T-helper 1 cell treated with Interleukin-12 subunit alpha and Interleukin-12 subunit beta and Interleukin-4 antibody, amounts not matched to agents 30 μg/mL and 1 μg/mL, for 36 hours (primary cell): ENCODE measurements around the gene LDLRAD3.

Source experiments
- H3K27ac Mint-ChIP-seq: one replicate; pipeline ENCODE4 v1.8.0; 2021; ENCODE audit warnings: mild to moderate bottlenecking, mixed read lengths
- H3K27me3 Mint-ChIP-seq: one replicate; pipeline ENCODE4 v1.8.0; 2021; ENCODE audit warnings: low read depth, mixed read lengths
- H3K36me3 Mint-ChIP-seq: one replicate; pipeline ENCODE4 v1.8.0; 2021; ENCODE audit warnings: low read depth, mixed read lengths
- H3K4me1 Mint-ChIP-seq: one replicate; pipeline ENCODE4 v1.8.0; 2021; ENCODE audit warnings: low read depth, mixed read lengths
- H3K4me3 Mint-ChIP-seq: one replicate; pipeline ENCODE4 v1.8.0; 2021; ENCODE audit warnings: mild to moderate bottlenecking, moderate library complexity, mixed read lengths
- H3K9me3 Mint-ChIP-seq: one replicate; pipeline ENCODE4 v1.8.0; 2021; ENCODE audit warnings: mixed read lengths

Gene LDLRAD3

GRCh38 chr11:36191941-36192340 lies 248.1 kb downstream of the LDLRAD3 start:
- no peak overlapping the region for H3K27ac Mint-ChIP-seq
- H3K36me3 Mint-ChIP-seq: no peaks in the 10 kb centered on the region
- H3K4me1 Mint-ChIP-seq: no peaks in the 10 kb centered on the region
- no peaks in the 10 kb centered on the region for H3K27me3 Mint-ChIP-seq
- H3K9me3 Mint-ChIP-seq: no peaks in the 10 kb centered on the region
- H3K4me3 Mint-ChIP-seq: no peak overlapping the region

GRCh38 chr11:36192425-36193289 lies 248.8 kb downstream of the LDLRAD3 start:
- H3K4me1 Mint-ChIP-seq: no peaks in the 10 kb centered on the region
- H3K4me3 Mint-ChIP-seq: no peak overlapping the region
- no peaks in the 10 kb centered on the region for H3K36me3 Mint-ChIP-seq
- H3K27ac Mint-ChIP-seq: no peak overlapping the region
- H3K27me3 Mint-ChIP-seq: no peaks in the 10 kb centered on the region
- no peaks in the 10 kb centered on the region for H3K9me3 Mint-ChIP-seq

- Mint-ChIP-seq H3K9me3 (no peaks in the 10 kb centered on the region), H3K36me3 (no peaks in the 10 kb centered on the region), H3K4me1 (no peaks in the 10 kb centered on the region), H3K27ac (no peak overlapping the region), H3K27me3 (no peaks in the 10 kb centered on the region), H3K4me3 (no peak overlapping the region)
Observed at GRCh38 chr11:36193290-36193619, 249.4 kb downstream of the LDLRAD3 start.

- no peak overlapping the region for H3K4me3 Mint-ChIP-seq
- H3K27ac Mint-ChIP-seq: no peak overlapping the region
- no peaks in the 10 kb centered on the region for H3K27me3 Mint-ChIP-seq
- H3K4me1 Mint-ChIP-seq: no peaks in the 10 kb centered on the region
- no peaks in the 10 kb centered on the region for H3K36me3 Mint-ChIP-seq
- H3K9me3 Mint-ChIP-seq: no peaks in the 10 kb centered on the region
Observed at GRCh38 chr11:36193721-36194120, 249.9 kb downstream of the LDLRAD3 start.

- Mint-ChIP-seq H3K36me3 (no peaks in the 10 kb centered on the region), H3K4me3 (no peak overlapping the region), H3K4me1 (no peaks in the 10 kb centered on the region), H3K27me3 (no peaks in the 10 kb centered on the region), H3K27ac (no peak overlapping the region), H3K9me3 (no peaks in the 10 kb centered on the region)
Observed at GRCh38 chr11:36195496-36196354, 251.9 kb downstream of the LDLRAD3 start.

GRCh38 chr11:36196411-36196998 lies 252.6 kb downstream of the LDLRAD3 start:
- Mint-ChIP-seq H3K4me3 (no peak overlapping the region), H3K36me3 (no peaks in the 10 kb centered on the region), H3K27ac (no peak overlapping the region), H3K9me3 (no peaks in the 10 kb centered on the region), H3K27me3 (no peaks in the 10 kb centered on the region), H3K4me1 (no peaks in the 10 kb centered on the region)

- Mint-ChIP-seq H3K36me3 (no peaks in the 10 kb centered on the region), H3K4me1 (no peaks in the 10 kb centered on the region), H3K27me3 (no peaks in the 10 kb centered on the region), H3K27ac (no peak overlapping the region), H3K4me3 (no peak overlapping the region), H3K9me3 (no peaks in the 10 kb centered on the region)
Observed at GRCh38 chr11:36201411-36201810, 257.5 kb downstream of the LDLRAD3 start.

- Mint-ChIP-seq H3K4me3 (no peak overlapping the region), H3K36me3 (no peaks in the 10 kb centered on the region), H3K27ac (no peak overlapping the region), H3K9me3 (no peaks in the 10 kb centered on the region), H3K27me3 (peaks cover 5% of the 10 kb centered on the region), H3K4me1 (no peaks in the 10 kb centered on the region)
Observed at GRCh38 chr11:36205536-36205935, 261.7 kb downstream of the LDLRAD3 start.

- H3K27ac Mint-ChIP-seq: no peak overlapping the region
- no peaks in the 10 kb centered on the region for H3K4me1 Mint-ChIP-seq
- peaks cover 12% of the 10 kb centered on the region for H3K27me3 Mint-ChIP-seq
Observed at GRCh38 chr11:36210529-36210928, 266.7 kb downstream of the LDLRAD3 start.

GRCh38 chr11:36211761-36212430 lies 268.0 kb downstream of the LDLRAD3 start:
- no peaks in the 10 kb centered on the region for H3K36me3 Mint-ChIP-seq
- no peaks in the 10 kb centered on the region for H3K4me1 Mint-ChIP-seq
- H3K27me3 Mint-ChIP-seq: peaks cover 12% of the 10 kb centered on the region
- H3K4me3 Mint-ChIP-seq: no peak overlapping the region
- H3K27ac Mint-ChIP-seq: no peak overlapping the region
- no peaks in the 10 kb centered on the region for H3K9me3 Mint-ChIP-seq

More at GRCh38 chr11:36210529-36210928, 266.7 kb downstream of the LDLRAD3 start:
- Mint-ChIP-seq H3K9me3 (no peaks in the 10 kb centered on the region), H3K4me3 (no peak overlapping the region), H3K36me3 (no peaks in the 10 kb centered on the region)

GRCh38 chr11:36212564-36213392 lies 268.9 kb downstream of the LDLRAD3 start:
- Mint-ChIP-seq H3K36me3 (no peaks in the 10 kb centered on the region), H3K27ac (no peak overlapping the region), H3K4me1 (no peaks in the 10 kb centered on the region), H3K27me3 (peaks cover 12% of the 10 kb centered on the region), H3K4me3 (no peak overlapping the region), H3K9me3 (no peaks in the 10 kb centered on the region)

- Mint-ChIP-seq H3K27me3 (peaks cover 12% of the 10 kb centered on the region), H3K27ac (no peak overlapping the region), H3K36me3 (no peaks in the 10 kb centered on the region), H3K4me3 (no peak overlapping the region), H3K9me3 (no peaks in the 10 kb centered on the region), H3K4me1 (no peaks in the 10 kb centered on the region)
Observed at GRCh38 chr11:36213393-36213840, 269.6 kb downstream of the LDLRAD3 start.

- Mint-ChIP-seq H3K4me1 (no peaks in the 10 kb centered on the region), H3K36me3 (no peaks in the 10 kb centered on the region), H3K27me3 (peaks cover 8% of the 10 kb centered on the region), H3K27ac (no peak overlapping the region), H3K9me3 (peaks cover 3% of the 10 kb centered on the region), H3K4me3 (no peak overlapping the region)
Observed at GRCh38 chr11:36214480-36214879, 270.6 kb downstream of the LDLRAD3 start.
